Neural cell (in vitro differentiated cells): Measurements from ENCODE around the gene MAPK11. TPM values are rescaled to one million over a fixed set of nuclear protein-coding genes. Genes with fewer than 3 reads are reported as not detected.

ENCODE experiments used
- H2AFZ ChIP-seq: fragments of 200-600, 300-800 bp; sonication (generic), shearing (Covaris generic); 2 replicates; pipeline ENCODE4 v1.6.0; 2014; ENCODE audit warnings: low read depth, mild to moderate bottlenecking, antibody characterized with exemption, low read length, moderate library complexity
- H3F3A ChIP-seq: fragments of 200-600 bp; shearing (Covaris generic); 2 replicates; pipeline ENCODE4 v1.6.1; 2016; ENCODE audit warnings: mild to moderate bottlenecking, moderate library complexity, mixed read lengths, antibody characterized with exemption, low read length; ENCODE audit not compliant: insufficient read depth, poor library complexity, severe bottlenecking
- H3K27ac ChIP-seq: fragments of 200-600, 300-800 bp; sonication (generic), shearing (Covaris generic); 2 replicates; pipeline ENCODE4 v1.5.1; 2014; ENCODE audit warnings: mild to moderate bottlenecking, low read length, moderate library complexity
- H3K27me3 ChIP-seq: fragments of 300-800, 200-600 bp; sonication (generic), shearing (Covaris generic); 2 replicates; pipeline ENCODE4 v1.6.0; 2014; ENCODE audit warnings: mild to moderate bottlenecking, low read depth, low read length, moderate library complexity; ENCODE audit not compliant: insufficient read depth
- H3K36me3 ChIP-seq: fragments of 300-800, 200-600 bp; sonication (generic), shearing (Covaris generic); 2 replicates; pipeline ENCODE4 v1.5.1; 2014; ENCODE audit warnings: mild to moderate bottlenecking, antibody characterized with exemption, low read length, moderate library complexity; ENCODE audit not compliant: insufficient read depth
- H3K4me2 ChIP-seq: fragments of 300-800, 200-600 bp; sonication (generic), shearing (Covaris generic); 2 replicates; pipeline ENCODE4 v1.6.0; 2014; ENCODE audit warnings: mild to moderate bottlenecking, low read length
- H3K4me3 ChIP-seq: fragments of 300-800, 200-600 bp; sonication (generic), shearing (Covaris generic); 2 replicates; pipeline ENCODE4 v1.5.1; 2014; ENCODE audit warnings: mild to moderate bottlenecking, low read length, moderate library complexity
- H3K79me2 ChIP-seq: fragments of 200-600 bp; shearing (Covaris generic); replicated peaks from 2 replicates; pipeline ENCODE4 v1.6.0; 2014; ENCODE audit warnings: mild to moderate bottlenecking, low read length, moderate library complexity; ENCODE audit not compliant: insufficient read depth
- H3K9ac ChIP-seq: fragments of 300-800, 200-600 bp; sonication (generic), shearing (Covaris generic); 2 replicates; pipeline ENCODE4 v1.6.1; 2016; ENCODE audit warnings: mild to moderate bottlenecking, low read length, mixed read lengths
- H3K9me2 ChIP-seq: fragments of 200-600 bp; shearing (Covaris generic); 2 replicates; pipeline ENCODE4 v1.6.1; 2016; ENCODE audit warnings: mild to moderate bottlenecking, low read length, mixed read lengths; ENCODE audit not compliant: insufficient read depth
- H3K9me3 ChIP-seq: fragments of 200-600, 300-800 bp; sonication (generic), shearing (Covaris generic); 2 replicates; pipeline ENCODE4 v1.6.1; 2016; ENCODE audit warnings: mild to moderate bottlenecking, mixed run types, low read length, moderate library complexity, mixed read lengths
- H4K20me1 ChIP-seq: fragments of 200-600 bp; shearing (Covaris generic); 2 replicates; pipeline ENCODE4 v1.6.1; 2016; ENCODE audit warnings: mild to moderate bottlenecking, mixed run types; ENCODE audit not compliant: insufficient read depth
- CTCF ChIP-seq: fragments of 450-650 bp; IDR thresholded peaks from 2 replicates; pipeline ENCODE4 v1.5.1; 2014; ENCODE audit warnings: antibody characterized with exemption, mild to moderate bottlenecking, moderate library complexity; ENCODE audit not compliant: poor library complexity, severe bottlenecking
- EP300 ChIP-seq: fragments of 450-650 bp; conservative IDR thresholded peaks from 2 replicates; pipeline ENCODE4 v1.6.1; 2014; ENCODE audit warnings: antibody characterized with exemption, mild to moderate bottlenecking, moderate library complexity; ENCODE audit not compliant: poor library complexity, severe bottlenecking
- EZH2 ChIP-seq: fragments of 200-600, 300-800 bp; shearing (Covaris generic), sonication (generic); IDR thresholded peaks from 2 replicates; pipeline ENCODE4 v1.6.1; 2014; ENCODE audit warnings: antibody characterized with exemption, low read length, borderline replicate concordance, mild to moderate bottlenecking; ENCODE audit not compliant: insufficient read depth, poor library complexity, severe bottlenecking
- MXI1 ChIP-seq: fragments of 450-650 bp; conservative IDR thresholded peaks from 2 replicates; pipeline ENCODE4 v1.6.1; 2014; ENCODE audit warnings: antibody characterized with exemption, mild to moderate bottlenecking; ENCODE audit not compliant: poor library complexity, severe bottlenecking
- POLR2AphosphoS5 ChIP-seq: IDR thresholded peaks from 2 replicates; pipeline ENCODE4 v1.6.1; 2012
- RAD21 ChIP-seq: fragments of 450-650 bp; conservative IDR thresholded peaks from 2 replicates; pipeline ENCODE4 v1.6.1; 2014; ENCODE audit warnings: antibody characterized with exemption, mild to moderate bottlenecking, moderate library complexity
- SMC3 ChIP-seq: fragments of 450-650 bp; conservative IDR thresholded peaks from 2 replicates; pipeline ENCODE4 v1.6.1; 2014; ENCODE audit warnings: antibody characterized with exemption, mild to moderate bottlenecking, moderate library complexity; ENCODE audit not compliant: poor library complexity
- TAF1 ChIP-seq: IDR thresholded peaks from 2 replicates; pipeline ENCODE4 v1.6.1; 2012; ENCODE audit warnings: low read depth
- polyA plus RNA-seq: library from polyadenylated mRNA; depleted of rRNA; stranded (reverse); fragments of >200 nt; gene quantifications from 2 replicates; pipeline ENCODE4 v1.2.3, GENCODE V29; 2014
- TF ChIP-seq, protein P1 (sequence below): IDR thresholded peaks from 2 replicates; pipeline ENCODE4 v1.6.1; 2012; ENCODE audit warnings: borderline replicate concordance

MAPK11 gene
- polyA plus RNA-seq, 1 donor from 2014 or later: 36.3 TPM

GRCh38 chr22:50226063-50226874 is 43.9 kb downstream of the MAPK11 start:
- Histone ChIP-seq H4K20me1 (no peaks in the 10 kb centered on the region), H3K27me3 (no peaks in the 10 kb centered on the region), H3K9me2 (no peaks in the 10 kb centered on the region), H3K9ac (no peak overlapping the region), H3K27ac (no peak overlapping the region), H3K36me3 (no peaks in the 10 kb centered on the region), H3K4me2 (no peak overlapping the region), H3K79me2 (no peaks in the 10 kb centered on the region), H3K4me3 (no peak overlapping the region), H3F3A (no peaks in the 10 kb centered on the region), H3K9me3 (no peaks in the 10 kb centered on the region), H2AFZ (no peak overlapping the region)
- TF ChIP-seq TAF1 (no peak), SMC3 (no peak), POLR2AphosphoS5 (no peak)

DNA sequence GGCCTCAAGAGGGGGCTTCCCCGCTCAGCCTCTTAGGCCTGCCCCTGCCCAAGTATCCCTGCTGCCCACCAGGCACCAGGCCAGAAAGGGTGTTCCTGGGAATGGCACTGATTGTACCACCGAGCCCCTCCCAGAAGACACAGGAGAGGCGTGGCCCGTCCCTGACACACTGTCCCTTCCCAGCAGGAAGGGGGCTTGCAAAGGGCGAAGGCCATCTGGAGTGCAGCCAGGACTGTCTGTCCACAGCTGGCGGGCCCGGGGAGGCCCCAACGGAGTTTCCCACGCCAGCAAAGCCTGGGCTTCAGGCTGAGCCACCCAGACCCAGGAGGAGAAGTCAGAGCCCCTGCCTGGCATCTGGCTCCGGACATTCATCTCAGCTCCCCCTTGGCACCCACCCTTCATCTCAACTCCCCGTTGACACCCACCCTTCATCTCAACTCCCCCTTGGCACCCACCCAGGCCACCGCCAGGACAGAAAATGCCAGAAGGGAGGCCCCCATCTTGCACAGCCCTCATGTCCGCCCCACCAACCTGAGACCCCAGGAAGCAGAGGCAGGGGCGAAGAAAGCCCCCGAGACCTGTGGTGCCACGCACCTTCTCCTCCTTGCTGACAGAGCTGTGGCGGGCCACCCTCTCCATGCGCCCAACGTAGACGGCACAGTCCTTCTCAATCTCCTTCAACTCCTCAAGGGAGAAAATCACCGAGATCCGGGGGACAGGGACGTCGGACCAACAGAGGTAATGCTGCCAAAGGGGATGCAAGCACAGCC is 44.8 kb downstream of the MAPK11 start:
- no peak overlapping the region for H3K9ac ChIP-seq
- no peaks in the 10 kb centered on the region for H3K9me2 ChIP-seq
- H3K27me3 ChIP-seq: no peaks in the 10 kb centered on the region
- no peaks in the 10 kb centered on the region for H3K36me3 ChIP-seq
- no peaks in the 10 kb centered on the region for H3F3A ChIP-seq
- H3K4me3 ChIP-seq: no peak overlapping the region
- no peaks in the 10 kb centered on the region for H4K20me1 ChIP-seq
- no peaks in the 10 kb centered on the region for H3K9me3 ChIP-seq
- no peaks in the 10 kb centered on the region for H3K79me2 ChIP-seq
- no peak overlapping the region for H2AFZ ChIP-seq
- no peak overlapping the region for H3K4me2 ChIP-seq
- no peak overlapping the region for H3K27ac ChIP-seq
- TF ChIP-seq, protein P1, sequence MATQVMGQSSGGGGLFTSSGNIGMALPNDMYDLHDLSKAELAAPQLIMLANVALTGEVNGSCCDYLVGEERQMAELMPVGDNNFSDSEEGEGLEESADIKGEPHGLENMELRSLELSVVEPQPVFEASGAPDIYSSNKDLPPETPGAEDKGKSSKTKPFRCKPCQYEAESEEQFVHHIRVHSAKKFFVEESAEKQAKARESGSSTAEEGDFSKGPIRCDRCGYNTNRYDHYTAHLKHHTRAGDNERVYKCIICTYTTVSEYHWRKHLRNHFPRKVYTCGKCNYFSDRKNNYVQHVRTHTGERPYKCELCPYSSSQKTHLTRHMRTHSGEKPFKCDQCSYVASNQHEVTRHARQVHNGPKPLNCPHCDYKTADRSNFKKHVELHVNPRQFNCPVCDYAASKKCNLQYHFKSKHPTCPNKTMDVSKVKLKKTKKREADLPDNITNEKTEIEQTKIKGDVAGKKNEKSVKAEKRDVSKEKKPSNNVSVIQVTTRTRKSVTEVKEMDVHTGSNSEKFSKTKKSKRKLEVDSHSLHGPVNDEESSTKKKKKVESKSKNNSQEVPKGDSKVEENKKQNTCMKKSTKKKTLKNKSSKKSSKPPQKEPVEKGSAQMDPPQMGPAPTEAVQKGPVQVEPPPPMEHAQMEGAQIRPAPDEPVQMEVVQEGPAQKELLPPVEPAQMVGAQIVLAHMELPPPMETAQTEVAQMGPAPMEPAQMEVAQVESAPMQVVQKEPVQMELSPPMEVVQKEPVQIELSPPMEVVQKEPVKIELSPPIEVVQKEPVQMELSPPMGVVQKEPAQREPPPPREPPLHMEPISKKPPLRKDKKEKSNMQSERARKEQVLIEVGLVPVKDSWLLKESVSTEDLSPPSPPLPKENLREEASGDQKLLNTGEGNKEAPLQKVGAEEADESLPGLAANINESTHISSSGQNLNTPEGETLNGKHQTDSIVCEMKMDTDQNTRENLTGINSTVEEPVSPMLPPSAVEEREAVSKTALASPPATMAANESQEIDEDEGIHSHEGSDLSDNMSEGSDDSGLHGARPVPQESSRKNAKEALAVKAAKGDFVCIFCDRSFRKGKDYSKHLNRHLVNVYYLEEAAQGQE: no peak
- no peak for TF ChIP-seq CTCF
- no peak for TF ChIP-seq SMC3
- no peak for TF ChIP-seq EZH2
- no peak for TF ChIP-seq POLR2AphosphoS5

GRCh38 chr22:50224071-50224470 is 46.1 kb downstream of the MAPK11 start:
- Histone ChIP-seq H3F3A (no peaks in the 10 kb centered on the region), H3K27ac (no peak overlapping the region), H3K4me2 (no peak overlapping the region), H3K9me2 (no peaks in the 10 kb centered on the region), H3K27me3 (no peaks in the 10 kb centered on the region), H3K79me2 (no peaks in the 10 kb centered on the region), H3K9ac (no peak overlapping the region), H3K4me3 (no peak overlapping the region), H3K9me3 (no peaks in the 10 kb centered on the region), H4K20me1 (no peaks in the 10 kb centered on the region), H2AFZ (no peak overlapping the region), H3K36me3 (no peaks in the 10 kb centered on the region)
- TF ChIP-seq MXI1 (no peak), EZH2 (no peak), POLR2AphosphoS5 (no peak), EP300 (no peak), RAD21 (no peak)
